Renal cortical epithelial cell (primary cell): ENCODE measurements around the gene ADGRL3. TPM values are rescaled to one million over a fixed set of nuclear protein-coding genes. Genes with fewer than 3 reads are reported as not detected.
"Not testable (repeated sequence)": the region's sequence is repeated elsewhere in the genome, so short reads cannot be mapped to it uniquely, and the experiment has no call there.

Experiments
- DNase-seq: peaks from one replicate; pipeline ENCODE4 v3.0.0-alpha.2; 2011; ENCODE audit warnings: low read depth
- total RNA-seq: library from RNA; depleted of rRNA; stranded (reverse); fragments of >200 nt; gene quantifications from 2 replicates; pipeline ENCODE4 v1.2.3, GENCODE V29; 2014

ADGRL3 gene
- total RNA-seq, 1 donor from 2014 or later = 5.3 TPM

- no peak for DNase-seq
These were observed 150.8 kb downstream of the ADGRL3 start for GRCh38 chr4:61350932-61351331.

DNA sequence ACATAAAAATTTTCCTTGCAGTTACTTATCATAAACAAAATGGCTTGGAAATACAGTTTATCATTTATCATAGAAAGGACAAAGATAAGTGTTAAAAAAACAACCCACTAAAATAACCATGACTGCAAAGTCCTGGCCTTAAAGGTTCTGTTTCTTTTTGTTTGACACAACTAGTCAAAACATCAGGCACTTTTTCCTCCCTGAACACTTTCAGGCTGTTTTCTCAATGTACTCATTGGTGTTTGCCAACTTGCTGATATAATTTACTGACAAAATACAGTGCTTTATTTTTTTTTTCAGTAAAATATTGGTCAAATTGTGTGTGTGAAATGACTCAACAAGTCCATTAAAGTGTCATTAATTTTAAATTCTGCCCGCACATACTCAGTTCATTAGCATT is 156.6 kb downstream of the ADGRL3 start:
- DNase-seq = no peak

GRCh38 chr4:61359301-61359700 is 159.2 kb downstream of the ADGRL3 start:
- no peak for DNase-seq

DNA sequence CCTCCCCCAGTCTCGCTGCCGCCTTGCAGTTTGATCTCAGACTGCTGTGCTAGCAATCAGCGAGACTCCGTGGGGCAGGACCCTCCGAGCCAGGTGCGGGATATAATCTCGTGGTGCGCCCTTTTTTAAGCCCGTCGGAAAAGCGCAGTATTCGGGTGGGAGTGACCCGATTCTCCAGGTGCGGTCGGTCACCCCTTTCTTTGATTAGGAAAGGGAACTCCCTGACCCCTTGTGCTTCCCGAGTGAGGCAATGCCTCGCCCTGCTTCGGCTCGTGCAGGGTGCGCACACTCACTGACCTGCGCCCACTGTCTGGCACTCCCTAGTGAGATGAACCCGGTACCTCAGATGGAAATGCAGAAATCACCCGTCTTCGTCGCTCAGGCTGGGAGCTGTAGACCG is 172.7 kb downstream of the ADGRL3 start:
- not testable (repeated sequence) for DNase-seq

DNA sequence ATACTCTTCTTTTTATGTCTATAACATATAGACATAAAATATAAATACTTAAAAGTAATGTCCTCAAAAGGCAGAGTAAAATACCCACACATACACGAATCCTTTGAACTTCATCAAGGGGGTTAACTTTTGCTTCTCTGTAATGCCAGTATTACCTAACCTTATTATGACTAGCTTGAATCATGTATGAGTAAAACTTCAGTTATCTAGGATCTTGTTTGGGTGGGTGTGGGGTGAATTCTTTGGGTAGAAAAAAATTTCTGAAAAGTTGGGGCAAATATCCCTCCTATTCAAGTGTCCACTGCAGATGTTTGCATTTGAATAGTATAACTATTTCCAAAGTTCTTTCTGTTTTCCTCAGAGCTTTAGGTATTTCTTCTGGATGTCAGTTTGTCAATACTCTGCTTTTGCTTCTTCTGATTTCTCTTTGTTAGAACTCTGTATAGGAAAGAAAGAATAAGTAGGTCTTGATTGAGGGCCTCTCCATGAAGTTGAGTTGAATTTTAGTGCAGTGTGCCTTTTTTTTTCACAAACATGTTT is 173.8 kb downstream of the ADGRL3 start:
- peak; percentile 75 for DNase-seq

- no peak for DNase-seq
These were observed 174.3 kb downstream of the ADGRL3 start for GRCh38 chr4:61374447-61374891.

- no peak for DNase-seq
These were observed 175.2 kb downstream of the ADGRL3 start for GRCh38 chr4:61375301-61375700.

DNA sequence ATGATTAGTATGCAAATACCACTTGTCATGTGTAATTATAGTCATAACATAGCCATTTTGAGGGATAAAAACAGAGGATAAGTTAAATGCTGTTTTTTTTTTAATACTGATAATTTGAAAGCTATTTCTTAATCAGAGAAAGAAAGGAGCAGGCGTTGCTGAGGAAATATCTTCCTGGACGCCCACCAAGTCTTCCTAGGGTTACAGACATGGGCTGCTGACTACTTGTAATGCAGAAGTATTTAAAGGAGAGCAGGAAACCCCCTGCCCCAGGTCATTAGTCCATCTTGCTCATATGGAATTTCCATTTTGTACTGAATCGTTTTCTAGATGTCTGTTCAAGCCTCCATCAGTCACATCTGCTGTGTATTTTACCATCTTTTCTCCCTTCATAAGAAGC is 176.2 kb downstream of the ADGRL3 start:
- no peak for DNase-seq

DNA sequence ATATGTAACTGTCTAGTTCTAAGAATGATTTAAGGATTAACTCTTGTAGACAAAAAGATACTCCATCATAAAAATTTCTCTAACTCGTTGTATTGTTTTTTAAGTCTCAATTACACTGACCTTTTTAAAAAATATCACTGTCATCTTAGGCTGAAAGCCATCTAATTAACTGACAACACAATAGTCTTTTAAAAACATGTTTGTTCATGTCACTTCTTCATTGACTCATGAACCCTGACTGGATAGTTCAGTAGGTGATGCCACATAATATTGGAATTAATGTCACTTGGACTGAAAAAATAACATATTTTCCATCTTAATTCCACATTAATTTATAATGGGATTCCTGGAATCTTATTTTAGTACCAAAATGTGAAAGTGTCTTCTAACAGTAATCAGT is 179.3 kb downstream of the ADGRL3 start:
- DNase-seq = no peak

- DNase-seq = no peak
These were observed 180.7 kb downstream of the ADGRL3 start for GRCh38 chr4:61380865-61381264.

DNA sequence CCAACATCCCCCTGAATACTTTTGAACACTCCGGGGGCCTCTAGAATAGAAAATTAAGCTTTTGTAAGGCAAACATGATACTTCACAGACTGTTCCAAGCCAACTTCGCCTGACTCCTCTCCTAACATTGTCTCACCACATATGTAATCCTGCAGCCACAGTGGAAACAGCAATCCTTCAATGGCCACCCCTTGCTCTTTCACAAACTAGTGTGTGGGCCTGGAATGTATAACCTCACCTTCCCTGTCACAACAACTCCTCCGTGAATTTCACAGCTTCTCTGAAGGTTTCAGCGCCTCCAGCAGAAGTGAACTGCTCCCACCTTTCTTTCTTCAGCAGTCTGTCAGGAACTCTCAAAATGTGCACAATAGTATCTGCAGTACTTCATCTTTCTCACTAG is 185.1 kb downstream of the ADGRL3 start:
- no peak for DNase-seq

GRCh38 chr4:61387372-61387771 is 187.2 kb downstream of the ADGRL3 start:
- DNase-seq = not testable (repeated sequence)

DNA sequence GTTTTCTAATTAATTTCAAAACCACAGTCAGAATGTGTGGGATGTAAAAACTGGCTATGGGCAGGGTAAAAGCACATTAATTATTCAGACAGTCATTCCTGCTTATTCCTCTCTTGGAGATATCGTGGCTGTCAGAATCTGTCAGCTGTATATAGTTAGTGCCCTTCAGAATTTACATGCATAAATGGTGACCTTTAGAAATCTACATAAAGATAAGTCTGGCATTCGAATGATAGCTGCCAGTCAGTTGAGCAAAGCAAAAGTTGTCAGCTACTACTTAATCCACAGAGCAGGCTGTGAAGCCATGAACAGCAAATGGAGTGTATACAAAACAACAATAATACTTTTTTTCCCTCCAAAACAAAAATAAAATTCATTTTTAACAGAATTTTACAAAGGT is 189.5 kb downstream of the ADGRL3 start:
- no peak for DNase-seq

DNA sequence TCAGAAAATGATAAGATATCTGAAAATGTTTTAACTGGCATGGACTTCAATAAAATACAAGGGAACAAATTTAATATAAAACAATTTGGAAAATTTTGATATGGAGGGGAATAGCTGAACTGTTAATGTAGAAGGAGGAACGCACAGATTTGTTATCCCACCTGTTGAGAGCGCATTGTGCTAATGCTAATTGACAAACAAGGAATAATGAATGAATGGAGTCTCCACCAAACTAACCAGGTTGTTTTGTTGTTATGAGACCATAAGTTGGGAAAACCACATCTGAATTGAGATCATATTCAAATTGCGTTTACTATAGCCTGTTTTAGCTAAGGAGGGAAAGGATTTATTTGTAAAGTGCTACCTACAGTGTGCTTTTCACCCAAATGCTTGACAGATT is 195.6 kb downstream of the ADGRL3 start:
- DNase-seq = no peak

DNA sequence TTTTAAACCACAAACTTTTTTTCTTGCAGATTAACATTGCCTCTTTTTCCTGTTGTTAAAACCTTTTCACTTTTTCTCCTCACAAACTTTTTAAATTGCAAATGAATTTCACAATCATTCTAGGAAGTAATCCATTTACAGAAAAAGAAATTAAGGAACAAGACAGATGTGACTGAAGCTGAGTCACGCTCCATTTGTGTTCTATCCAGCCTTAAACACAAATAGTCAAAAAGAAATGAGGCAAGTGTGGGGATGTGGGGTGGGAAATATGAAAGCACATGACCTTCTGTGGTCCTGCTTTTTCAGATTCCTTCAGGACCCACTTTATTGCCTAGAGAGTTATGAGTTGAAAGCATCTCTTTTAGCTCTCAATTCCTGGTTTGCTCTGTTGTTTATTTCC is 197.0 kb downstream of the ADGRL3 start:
- DNase-seq = peak; percentile 94

DNA sequence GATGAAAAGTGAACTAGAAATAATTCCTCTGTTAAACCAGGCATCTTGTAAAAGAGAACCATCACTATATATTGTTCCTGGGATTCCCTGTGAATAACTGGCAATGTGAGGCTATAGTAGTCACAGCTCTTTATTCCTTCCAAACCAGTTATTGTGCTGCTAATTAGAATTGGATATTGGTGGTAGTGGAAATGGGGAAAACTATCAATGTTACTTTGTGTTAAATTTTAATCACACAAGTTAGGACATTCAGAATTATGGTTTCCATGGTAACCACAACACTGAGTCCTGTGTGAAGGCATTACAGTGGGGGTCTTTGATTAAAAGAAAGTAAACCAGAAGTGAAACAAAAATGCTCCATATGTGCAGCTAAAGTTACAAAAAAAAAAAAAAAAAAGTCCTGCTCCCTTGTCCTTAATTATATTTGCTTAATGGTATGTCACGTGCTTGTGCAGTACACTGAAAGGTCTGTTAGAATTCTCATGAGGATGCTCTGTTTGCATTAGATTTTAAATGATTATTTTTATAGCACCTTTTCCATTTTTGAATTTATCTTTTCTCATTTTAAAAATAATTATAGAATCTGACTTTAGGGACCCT is 200.4 kb downstream of the ADGRL3 start:
- DNase-seq = no peak

GRCh38 chr4:61401771-61402170 is 201.6 kb downstream of the ADGRL3 start:
- DNase-seq = no peak

GRCh38 chr4:61405307-61405706 is 205.2 kb downstream of the ADGRL3 start:
- no peak for DNase-seq

- no peak for DNase-seq
These were observed 206.6 kb downstream of the ADGRL3 start for GRCh38 chr4:61406677-61407076.

- DNase-seq = no peak
These were observed 207.8 kb downstream of the ADGRL3 start for GRCh38 chr4:61407642-61408618.

DNA sequence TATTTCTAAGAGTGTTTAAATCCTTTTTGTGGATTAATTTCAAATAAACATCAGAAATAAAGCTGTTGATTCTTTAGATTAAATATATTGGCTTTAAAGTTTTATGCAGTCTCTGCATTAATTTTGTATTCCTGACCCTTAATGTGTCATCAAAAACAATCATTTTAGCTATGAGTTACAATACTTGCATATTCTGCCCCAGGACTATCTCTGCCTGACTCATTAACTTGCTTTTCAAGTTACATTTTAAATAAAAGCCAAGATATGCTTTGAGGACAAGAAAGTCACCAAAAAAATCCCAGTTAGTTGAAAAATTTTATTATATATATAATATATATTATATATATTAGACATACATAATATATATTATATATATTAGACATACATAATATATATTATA is 208.7 kb downstream of the ADGRL3 start:
- no peak for DNase-seq

DNA sequence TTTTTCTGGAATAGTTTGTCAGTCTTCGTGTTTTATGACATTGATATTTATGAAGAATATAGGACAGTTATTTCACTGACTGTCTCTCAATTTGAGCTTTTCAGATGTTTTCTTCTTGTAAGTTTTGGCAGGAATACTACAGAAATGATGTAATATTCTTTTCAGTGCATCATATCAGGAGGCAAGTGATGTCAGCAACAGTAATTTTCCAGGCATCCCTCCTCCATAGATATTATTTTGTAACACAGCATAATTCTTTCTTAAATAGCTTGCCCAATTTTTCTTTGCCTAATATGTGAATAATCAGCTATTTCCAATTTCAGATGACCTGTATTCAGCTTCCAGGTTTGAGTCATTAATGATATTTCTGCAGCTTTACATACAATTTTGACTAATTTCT is 211.1 kb downstream of the ADGRL3 start:
- no peak for DNase-seq

DNA sequence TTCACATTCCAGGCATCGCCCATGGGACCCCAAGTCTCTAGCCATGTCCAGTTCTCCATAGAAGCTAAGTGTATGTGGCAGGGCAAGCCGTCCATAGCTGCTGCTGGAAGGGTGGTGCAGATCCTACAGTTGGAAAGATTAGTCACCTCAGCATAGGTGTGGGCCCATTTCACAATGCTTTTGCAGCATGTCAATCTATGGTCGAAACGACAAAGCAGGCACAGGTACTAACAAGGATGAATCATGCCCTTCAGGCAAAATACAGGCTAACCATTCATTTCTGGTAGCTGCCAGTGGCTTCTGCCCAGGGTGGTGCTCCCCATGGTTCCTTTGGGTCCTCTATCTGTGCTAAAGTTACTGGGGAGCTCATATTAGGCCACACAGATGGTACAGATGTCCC is 225.2 kb downstream of the ADGRL3 start:
- DNase-seq = peak; percentile 6
